Erythroblast (primary cell): ENCODE results near the gene COPA.

Experiments used
- GATA1 ChIP-seq: IDR thresholded peaks from 2 replicates; pipeline ENCODE4 v1.6.1; 2011; ENCODE audit warnings: low read depth, mild to moderate bottlenecking, control low read depth, low read length, moderate library complexity
- POLR2A ChIP-seq: IDR thresholded peaks from 2 replicates; pipeline ENCODE4 v1.6.1; 2011; ENCODE audit warnings: mild to moderate bottlenecking, low read length

DNA sequence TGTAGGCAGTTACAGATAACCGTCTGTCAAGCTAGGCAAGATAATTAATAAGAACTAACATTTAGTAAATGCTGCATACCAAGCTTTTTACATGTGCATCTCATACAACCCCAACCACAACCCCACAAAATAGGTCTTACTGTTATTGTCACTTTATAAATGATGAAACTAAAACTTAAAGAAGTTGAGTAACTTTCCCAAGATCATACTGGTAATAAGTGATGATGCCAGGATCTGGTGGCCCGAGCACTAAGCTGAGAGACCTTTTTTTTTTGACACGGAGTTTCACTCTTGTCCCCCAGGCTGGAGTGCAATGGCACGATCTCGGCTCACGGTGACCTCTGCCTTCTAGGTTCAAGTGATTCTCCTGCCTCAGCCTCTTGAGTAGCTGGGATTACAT, 1.9 kb upstream of the COPA start:
- TF ChIP-seq POLR2A, result no peak
- TF ChIP-seq GATA1, result no peak
